ENCODE data around the gene GPHN.

DNA sequence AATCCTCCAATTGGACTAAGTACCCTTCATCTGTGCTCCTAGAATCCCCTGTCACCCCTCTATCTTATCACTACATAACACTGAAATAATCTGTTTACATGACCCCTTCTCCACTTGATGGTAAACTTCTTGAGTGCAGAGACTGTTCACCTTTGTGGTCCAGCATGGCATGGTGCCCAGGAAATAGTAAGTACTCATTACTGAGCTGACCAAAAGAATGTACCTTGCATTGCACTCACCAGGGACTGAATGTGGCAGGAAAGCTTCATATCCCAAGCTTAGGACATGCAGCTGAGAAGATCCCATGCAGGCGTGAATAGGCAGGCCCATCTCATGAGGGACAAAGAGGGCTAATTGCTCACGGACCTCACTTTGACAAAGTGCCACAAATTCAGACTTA, 679.9 kb downstream of the GPHN start:
- TF ChIP-seq POLR2AphosphoS5 (IDR thresholded peaks at IDR 0.05; ENCODE audit: borderline replicate concordance, low read depth, low read length), result no peak
- no peak for TF ChIP-seq EZH2 (IDR thresholded peaks at IDR 0.05)
- TF ChIP-seq FOXP2 (optimal IDR thresholded peaks at IDR 0.05; ENCODE audit: control extremely low read depth, extremely low read length, insufficient read depth), result no peak
